NCI-H510A (cell line): ENCODE data around the gene SLC35G6.
"Not testable (repeated sequence)": the region's sequence is repeated elsewhere in the genome, so short reads cannot be mapped to it uniquely, and the experiment has no call there.

Source experiments
- DNase-seq: peaks from one replicate; lab custom pipeline; 2025; lab: John Stamatoyannopoulos, UW

SLC35G6 gene

GRCh38 chr17:7481275-7481674 is at the start of gene SLC35G6:
SLC35G6 (plus strand) TSS chr17:7481446; CDS start chr17:7481517, 71 bp downstream.
- not testable (repeated sequence) for DNase-seq

- no peak for DNase-seq
Observed at GRCh38 chr17:7432296-7432695, 49.0 kb upstream of the SLC35G6 start.

GRCh38 chr17:7435676-7436555 is 45.3 kb upstream of the SLC35G6 start:
- DNase-seq, result peak; percentile 39

GRCh38 chr17:7436556-7437368 is 44.5 kb upstream of the SLC35G6 start:
- peak; percentile 53 for DNase-seq

- DNase-seq, result no peak
Observed at GRCh38 chr17:7437369-7437863, 43.8 kb upstream of the SLC35G6 start.

- no peak for DNase-seq
Observed at GRCh38 chr17:7437950-7438614, 43.2 kb upstream of the SLC35G6 start.

GRCh38 chr17:7438656-7439460 is 42.4 kb upstream of the SLC35G6 start:
- DNase-seq, result no peak

GRCh38 chr17:7439462-7440112 is 41.7 kb upstream of the SLC35G6 start, which contains the start of gene FGF11:
FGF11 (plus strand) TSS chr17:7439512; CDS start chr17:7439621, 109 bp downstream.
- DNase-seq, result no peak

- DNase-seq, result peak; percentile 3
Observed at GRCh38 chr17:7440113-7440833, 41.0 kb upstream of the SLC35G6 start.

- no peak for DNase-seq
Observed at GRCh38 chr17:7440834-7441195, 40.4 kb upstream of the SLC35G6 start.

- no peak for DNase-seq
Observed at GRCh38 chr17:7441266-7441665, 40.0 kb upstream of the SLC35G6 start.

- DNase-seq, result no peak
Observed at GRCh38 chr17:7442142-7442541, 39.1 kb upstream of the SLC35G6 start.

GRCh38 chr17:7443499-7444485 is 37.5 kb upstream of the SLC35G6 start:
- no peak for DNase-seq

GRCh38 chr17:7444682-7445618 is 36.3 kb upstream of the SLC35G6 start, which contains the start of gene CHRNB1:
CHRNB1 (plus strand) TSS chr17:7445061; CDS start chr17:7445128, 67 bp downstream.
- DNase-seq, result peak; percentile 47

- DNase-seq, result peak; percentile 63
Observed at GRCh38 chr17:7445619-7445968, 35.7 kb upstream of the SLC35G6 start.

GRCh38 chr17:7448461-7448860 is 32.8 kb upstream of the SLC35G6 start:
- no peak for DNase-seq

- no peak for DNase-seq
Observed at GRCh38 chr17:7459961-7460545, 21.2 kb upstream of the SLC35G6 start.
